ENCODE measurements around the gene MYH9. TPM values are rescaled to one million over a fixed set of nuclear protein-coding genes. Genes with fewer than 3 reads are reported as not detected.

Gene MYH9
- total RNA-seq, 4 donors from 2014 or later, result 228 to 375 (median 275) TPM

DNA sequence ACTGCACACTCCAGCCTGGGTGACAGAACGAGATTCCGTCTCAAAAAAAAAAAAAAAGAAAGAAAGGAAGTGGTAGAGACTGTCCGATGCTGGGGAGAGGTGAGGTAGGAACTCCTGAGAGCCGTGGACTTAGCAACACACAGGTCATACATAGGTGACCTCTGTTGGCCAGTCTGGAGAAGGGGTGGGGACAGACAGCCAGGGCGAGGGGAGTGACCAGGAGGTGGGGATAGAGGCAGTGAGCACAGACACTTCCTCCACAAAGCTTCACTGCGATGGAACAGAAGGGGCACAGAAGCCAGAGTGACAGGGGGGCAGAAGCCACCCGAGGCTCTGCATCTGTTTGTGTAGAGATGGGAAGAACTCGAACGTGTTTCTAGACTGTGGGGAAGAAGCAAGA is 47.1 kb downstream of the MYH9 start:
- intact Hi-C loops (cut with DNase I), result no loop called here
- H3K36me3 ChIP-seq, result peaks cover 30 to 39% of the 10 kb centered on the region in 2 donors
- peak overlapping the region in 2 of 3 donors; percentile 98 to 99 for H3K27ac ChIP-seq

DNA sequence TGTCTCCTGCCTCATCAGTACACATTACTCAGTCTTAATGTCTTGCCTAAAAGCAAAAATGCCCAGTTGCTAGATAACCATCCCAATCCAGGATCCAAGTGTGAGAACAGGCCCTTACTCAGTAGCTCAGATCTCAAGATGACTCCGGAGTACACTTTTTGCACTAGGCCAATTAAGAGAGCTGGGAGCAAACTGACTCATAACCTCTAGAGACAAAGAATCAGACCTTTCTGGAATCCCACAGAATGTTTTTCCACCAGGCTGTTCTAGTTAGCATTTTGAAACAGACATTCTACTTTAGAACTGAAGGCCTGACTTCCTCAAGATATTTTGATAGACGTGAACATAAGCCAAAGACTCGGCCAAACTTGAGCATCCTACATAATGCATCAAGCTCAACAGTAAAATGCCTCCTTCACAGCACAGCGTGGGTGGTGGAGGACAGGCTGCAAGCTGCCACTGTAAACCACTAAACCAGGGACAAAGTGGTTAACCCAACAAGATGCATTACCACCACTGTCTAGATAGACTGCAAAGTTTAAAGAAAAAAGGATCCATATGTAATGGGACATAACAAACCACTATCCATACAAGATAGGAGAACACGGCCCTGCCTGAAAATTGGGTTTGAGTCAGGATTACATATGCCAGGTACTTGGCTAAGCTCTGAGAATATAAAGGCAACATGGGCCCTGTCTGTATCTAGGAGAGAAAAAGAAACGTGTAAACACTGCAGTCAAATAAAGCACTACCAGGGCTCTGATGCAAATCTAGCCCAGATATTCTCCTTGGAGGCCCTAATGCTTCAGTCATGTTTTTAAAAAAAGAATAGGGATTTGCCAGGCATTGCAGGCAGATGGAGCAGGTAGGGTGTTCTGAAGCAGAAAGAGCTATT is 48.3 kb downstream of the MYH9 start:
- Histone ChIP-seq H3K4me3 (replicated peaks in 1 of 3) (no peak overlapping the region), H3K27me3 (no peaks in the 10 kb centered on the region), H3K9me3 (no peaks in the 10 kb centered on the region), H3K36me3 (peaks cover 33 to 49% of the 10 kb centered on the region in 2 donors), H3K27ac (peak overlapping the region; percentile 0 to 99 (median 98)), H3K4me1 (peaks cover 30 to 75% of the 10 kb centered on the region in 2 donors)
- intact Hi-C loops (cut with DNase I), result no loop called here
- no peak for DNase-seq
- WGBS, 2 donors, result 54 to 60% methylated on average over 6 of the region's 6 CpGs
- TF ChIP-seq POLR2A (IDR thresholded peaks at IDR 0.05) (no peak), CTCF (IDR thresholded peaks at IDR 0.05) (no peak)

More for the DNA sequence above, 47.1 kb downstream of the MYH9 start:
- 68 to 72% methylated on average over 9 of the region's 9 CpGs for WGBS, 2 donors
- Histone ChIP-seq H3K4me3 (replicated peaks in 1 of 3) (no peak overlapping the region), H3K4me1 (peaks cover 18 to 72% of the 10 kb centered on the region in 2 donors), H3K9me3 (no peaks in the 10 kb centered on the region), H3K27me3 (no peaks in the 10 kb centered on the region)
- DNase-seq, result no peak
- no peak for TF ChIP-seq CTCF (IDR thresholded peaks at IDR 0.05)

- intact Hi-C loops (cut with DNase I), result no loop called here
- whole genome bisulfite sequencing, 2 donors, result 54 to 64% methylated on average over 8 of the region's 8 CpGs
- TF ChIP-seq CTCF (IDR thresholded peaks at IDR 0.05) (no peak), POLR2A (IDR thresholded peaks at IDR 0.05) (no peak)
- peak in 1 of 2 donors; percentile 37 for DNase-seq
- Histone ChIP-seq H3K4me3 (replicated peaks in 1 of 3) (no peak overlapping the region), H3K9me3 (no peaks in the 10 kb centered on the region), H3K36me3 (peaks cover 33 to 49% of the 10 kb centered on the region in 2 donors), H3K27me3 (no peaks in the 10 kb centered on the region), H3K4me1 (peaks cover 48 to 80% of the 10 kb centered on the region in 2 donors), H3K27ac (peak overlapping the region in 2 of 3 donors; percentile 98 to 99)
These were observed 50.2 kb downstream of the MYH9 start for GRCh38 chr22:36337365-36338130.

GRCh38 chr22:36336246-36337182 is 51.3 kb downstream of the MYH9 start:
- Histone ChIP-seq H3K9me3 (no peaks in the 10 kb centered on the region), H3K27me3 (no peaks in the 10 kb centered on the region), H3K4me1 (peaks cover 59 to 90% of the 10 kb centered on the region in 2 donors), H3K36me3 (peaks cover 33 to 45% of the 10 kb centered on the region in 2 donors), H3K27ac (peak overlapping the region; percentile 98 to 99 (median 98)), H3K4me3 (replicated peaks in 1 of 3) (no peak overlapping the region)
- intact Hi-C loops (cut with DNase I), result no loop called here
- no peak for DNase-seq
- TF ChIP-seq CTCF (IDR thresholded peaks at IDR 0.05), result no peak
- TF ChIP-seq POLR2A (IDR thresholded peaks at IDR 0.05), result no peak
- 78% methylated on average over 26 of the region's 26 CpGs for WGBS, 2 donors
